Activated gamma-delta T cell treated with anti-CD3 and anti-CD28 coated beads, Interleukin-2, amount 50 U/mL, for 16 hours (primary cell): Measurements from ENCODE around the gene ABL1.

Source experiments
- DNase-seq: peaks from one replicate; pipeline ENCODE4 v3.0.0-alpha.2; 2020; ENCODE audit warnings: low read depth

ABL1 gene

DNA sequence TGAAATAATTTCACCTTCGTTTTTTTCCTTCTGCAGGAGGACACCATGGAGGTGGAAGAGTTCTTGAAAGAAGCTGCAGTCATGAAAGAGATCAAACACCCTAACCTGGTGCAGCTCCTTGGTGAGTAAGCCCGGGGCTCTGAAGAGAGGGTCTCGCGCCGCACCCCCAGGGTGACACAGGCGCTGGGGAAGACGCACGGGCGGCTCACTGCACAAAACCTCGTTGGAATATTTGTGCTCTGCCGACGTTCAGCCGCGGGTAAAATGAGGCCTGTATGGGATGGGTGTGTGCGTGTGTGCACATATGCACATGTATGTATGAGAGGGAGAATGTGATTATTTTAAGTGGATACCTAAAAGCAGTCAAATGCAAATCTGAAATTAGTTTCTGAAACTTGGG lies 37.0 kb downstream of the ABL1 start:
- DNase-seq = no peak

GRCh38 chr9:130872508-130872907 lies 37.5 kb downstream of the ABL1 start:
- no peak for DNase-seq

GRCh38 chr9:130872912-130873503 lies 38.0 kb downstream of the ABL1 start:
- no peak for DNase-seq

- DNase-seq = no peak
These were observed 38.9 kb downstream of the ABL1 start for GRCh38 chr9:130873966-130874365.

DNA sequence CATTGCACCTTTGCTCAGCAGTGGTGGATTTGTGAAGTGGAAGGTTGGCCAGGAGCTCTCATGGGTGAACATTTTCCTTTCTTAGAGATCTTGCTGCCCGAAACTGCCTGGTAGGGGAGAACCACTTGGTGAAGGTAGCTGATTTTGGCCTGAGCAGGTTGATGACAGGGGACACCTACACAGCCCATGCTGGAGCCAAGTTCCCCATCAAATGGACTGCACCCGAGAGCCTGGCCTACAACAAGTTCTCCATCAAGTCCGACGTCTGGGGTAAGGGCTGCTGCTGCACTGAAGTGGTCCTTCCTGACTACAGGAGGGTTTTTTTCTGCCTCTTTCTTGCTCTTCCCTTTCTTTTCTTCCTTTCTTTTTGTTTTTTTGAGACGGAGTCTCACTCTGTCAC lies 39.7 kb downstream of the ABL1 start:
- DNase-seq = no peak

DNA sequence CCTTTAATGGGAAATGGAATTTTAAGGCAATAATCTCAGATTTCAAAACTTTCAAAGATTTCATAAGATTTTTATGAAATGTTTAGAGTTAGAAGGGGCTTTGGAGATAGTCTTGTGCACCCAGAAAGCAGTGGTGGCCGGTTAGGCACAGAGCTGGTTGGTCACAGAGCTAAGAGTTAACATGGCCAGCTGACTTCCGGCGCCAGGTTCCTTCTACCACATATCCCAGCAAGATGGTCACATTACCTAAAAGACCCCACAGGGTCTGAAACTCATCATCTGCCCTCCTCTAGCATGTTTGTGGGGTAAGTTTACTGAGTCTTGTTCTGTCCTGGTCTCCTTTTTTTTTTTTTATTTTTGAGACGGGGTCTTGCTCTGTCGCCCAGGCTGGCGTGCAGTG lies 42.2 kb downstream of the ABL1 start:
- no peak for DNase-seq

DNA sequence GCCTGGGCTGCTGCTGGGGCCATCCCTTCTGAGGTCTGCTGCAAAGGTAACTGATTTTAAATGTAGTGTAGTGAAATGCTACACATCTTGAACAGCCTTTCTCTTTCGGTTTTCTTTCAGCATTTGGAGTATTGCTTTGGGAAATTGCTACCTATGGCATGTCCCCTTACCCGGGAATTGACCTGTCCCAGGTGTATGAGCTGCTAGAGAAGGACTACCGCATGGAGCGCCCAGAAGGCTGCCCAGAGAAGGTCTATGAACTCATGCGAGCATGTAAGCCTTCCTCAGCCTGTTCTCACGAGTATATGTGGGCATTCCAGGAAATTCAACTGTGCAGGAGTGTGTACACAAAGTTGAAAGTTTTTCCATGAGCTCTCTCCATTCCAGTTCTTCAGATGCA lies 43.2 kb downstream of the ABL1 start:
- DNase-seq = no peak

- no peak for DNase-seq
These were observed 44.9 kb downstream of the ABL1 start for GRCh38 chr9:130879863-130880411.

DNA sequence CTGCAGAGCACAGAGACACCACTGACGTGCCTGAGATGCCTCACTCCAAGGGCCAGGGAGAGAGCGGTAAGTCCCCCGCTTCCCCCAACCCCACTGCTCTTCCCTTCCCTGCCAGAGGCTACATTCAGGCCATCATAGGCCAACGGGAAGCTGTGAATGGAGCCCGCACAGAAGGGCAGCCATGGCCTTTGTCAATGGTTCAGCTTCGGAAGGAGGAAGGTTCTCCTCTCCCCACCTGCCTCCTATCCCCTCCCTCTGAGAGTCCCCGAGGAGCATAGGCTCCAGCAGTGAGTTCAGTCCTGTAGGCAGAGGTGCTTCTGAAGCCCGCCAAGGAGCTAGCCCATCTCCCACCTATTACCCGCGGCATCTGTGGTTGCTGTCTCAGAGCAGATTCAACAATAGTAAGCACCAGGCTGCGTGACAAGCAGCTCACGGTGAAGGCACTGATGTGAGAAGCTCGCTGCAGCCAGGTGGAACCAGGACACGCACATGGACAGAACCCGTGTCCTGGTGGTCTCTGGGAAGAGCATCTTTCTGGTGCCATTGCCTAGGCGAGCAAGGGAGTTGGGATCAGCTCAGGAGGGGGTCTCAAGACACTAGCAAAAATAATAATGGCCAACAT lies 45.7 kb downstream of the ABL1 start:
- DNase-seq = no peak

GRCh38 chr9:130881516-130881915 lies 46.5 kb downstream of the ABL1 start:
- DNase-seq = no peak

- DNase-seq = no peak
These were observed 47.7 kb downstream of the ABL1 start for GRCh38 chr9:130882696-130883225.

DNA sequence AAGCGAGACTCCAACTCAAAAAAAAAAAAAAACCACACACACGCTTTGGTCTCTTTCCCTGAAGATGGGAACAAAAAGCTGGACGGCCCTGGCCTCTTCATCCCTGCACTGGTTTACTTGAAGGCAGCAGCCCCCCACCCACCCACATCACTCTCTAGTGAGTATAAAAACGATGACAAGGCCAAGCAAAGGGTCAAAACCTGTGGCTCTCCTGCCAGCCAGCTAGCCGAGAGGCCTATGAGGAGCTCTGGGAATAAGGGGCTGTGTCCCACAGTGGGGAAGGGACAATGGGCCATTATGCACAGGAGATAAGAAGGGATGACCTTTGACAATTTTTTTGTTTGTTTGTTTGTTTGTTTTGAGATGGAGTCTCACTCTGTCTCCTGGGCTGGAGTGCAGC lies 48.4 kb downstream of the ABL1 start:
- no peak for DNase-seq

DNA sequence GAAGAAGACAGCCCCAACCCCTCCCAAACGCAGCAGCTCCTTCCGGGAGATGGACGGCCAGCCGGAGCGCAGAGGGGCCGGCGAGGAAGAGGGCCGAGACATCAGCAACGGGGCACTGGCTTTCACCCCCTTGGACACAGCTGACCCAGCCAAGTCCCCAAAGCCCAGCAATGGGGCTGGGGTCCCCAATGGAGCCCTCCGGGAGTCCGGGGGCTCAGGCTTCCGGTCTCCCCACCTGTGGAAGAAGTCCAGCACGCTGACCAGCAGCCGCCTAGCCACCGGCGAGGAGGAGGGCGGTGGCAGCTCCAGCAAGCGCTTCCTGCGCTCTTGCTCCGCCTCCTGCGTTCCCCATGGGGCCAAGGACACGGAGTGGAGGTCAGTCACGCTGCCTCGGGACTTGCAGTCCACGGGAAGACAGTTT lies 49.1 kb downstream of the ABL1 start:
- DNase-seq = no peak

GRCh38 chr9:130884542-130885483 lies 49.8 kb downstream of the ABL1 start:
- no peak for DNase-seq

- no peak for DNase-seq
These were observed 50.7 kb downstream of the ABL1 start for GRCh38 chr9:130885484-130886375.

- no peak for DNase-seq
These were observed 51.9 kb downstream of the ABL1 start for GRCh38 chr9:130886981-130887380.

DNA sequence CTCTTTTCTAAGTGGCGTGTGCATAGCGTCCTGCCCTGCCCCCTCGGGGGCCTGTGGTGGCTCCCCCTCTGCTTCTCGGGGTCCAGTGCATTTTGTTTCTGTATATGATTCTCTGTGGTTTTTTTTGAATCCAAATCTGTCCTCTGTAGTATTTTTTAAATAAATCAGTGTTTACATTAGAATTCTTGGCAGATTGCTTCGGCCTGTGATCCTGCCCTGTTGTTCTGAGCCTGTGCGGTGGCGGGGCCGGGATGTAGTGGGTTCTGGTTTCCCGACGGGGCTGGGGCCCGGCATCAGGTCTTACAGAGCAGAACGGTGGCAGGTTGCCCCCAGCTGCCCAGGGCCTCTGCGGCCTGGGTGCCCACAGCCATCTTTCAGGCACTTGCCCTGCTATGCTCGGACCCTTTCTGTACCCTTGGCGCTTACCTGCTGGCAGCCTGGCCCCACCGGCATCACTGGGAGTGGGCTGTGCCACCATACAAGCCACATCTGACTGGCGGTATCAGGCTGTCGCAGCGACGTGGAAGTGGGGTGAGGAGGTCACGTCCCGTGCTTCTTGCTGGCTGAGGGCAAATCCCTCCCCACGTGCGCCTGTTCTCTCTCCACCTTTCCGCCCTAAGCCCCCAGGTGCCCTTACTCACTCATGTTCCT lies 52.6 kb downstream of the ABL1 start:
- DNase-seq = no peak

DNA sequence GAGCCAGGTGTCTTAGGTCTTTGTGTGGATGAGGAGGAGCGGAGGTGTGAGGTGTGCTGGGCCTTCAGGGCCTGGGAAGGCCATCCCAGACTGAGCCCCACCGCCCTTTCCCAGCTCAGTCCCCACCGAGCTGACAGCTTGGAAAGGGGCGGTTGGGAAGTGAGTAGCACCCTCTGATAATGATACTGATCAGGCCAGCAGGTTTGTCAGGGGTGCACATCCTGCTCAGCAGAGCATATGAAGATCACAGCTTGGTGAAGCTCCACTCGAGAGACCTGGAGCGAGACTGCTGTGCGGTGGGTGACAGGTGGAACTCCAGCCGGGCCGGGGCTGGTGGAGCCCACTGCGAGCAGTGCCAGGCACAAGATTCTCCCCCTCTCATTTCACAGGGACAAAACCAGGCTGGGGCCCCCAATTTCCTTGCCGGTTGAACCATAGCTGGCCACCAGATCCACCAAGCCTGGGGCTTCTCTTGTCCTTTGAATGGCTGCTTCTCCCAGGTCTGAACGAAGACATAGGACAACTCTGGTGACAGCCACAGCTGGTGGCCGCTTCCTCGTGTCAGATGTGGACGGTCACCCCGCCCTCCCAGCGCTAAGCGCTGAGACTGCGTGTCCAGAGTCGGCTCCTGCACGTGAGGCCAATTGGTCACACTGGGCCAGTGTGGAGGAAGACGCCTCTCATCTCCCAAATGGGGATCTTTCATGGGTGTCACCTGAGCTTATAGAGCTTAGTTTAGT lies 53.3 kb downstream of the ABL1 start:
- no peak for DNase-seq

GRCh38 chr9:130890124-130890523 lies 55.1 kb downstream of the ABL1 start:
- no peak for DNase-seq
